ENCODE data around the gene VAV2.

GRCh38 chr9:133880136-133880535, 112.0 kb downstream of the VAV2 start:
- TF ChIP-seq CTCF (IDR thresholded peaks at IDR 0.05; ENCODE audit: insufficient read depth, low read length, poor library complexity, severe bottlenecking) (no peak), EZH2phosphoT487 (conservative IDR thresholded peaks at IDR 0.05; ENCODE audit: low read length) (no peak)
